ENCODE data around the gene COX7B. TPM values are rescaled to one million over a fixed set of nuclear protein-coding genes. Genes with fewer than 3 reads are reported as not detected.
"Not testable (repeated sequence)": the region's sequence is repeated elsewhere in the genome, so short reads cannot be mapped to it uniquely, and the experiment has no call there.

COX7B gene
- polyA plus RNA-seq (2012; ENCODE audit: missing spikeins): 757 TPM

DNA sequence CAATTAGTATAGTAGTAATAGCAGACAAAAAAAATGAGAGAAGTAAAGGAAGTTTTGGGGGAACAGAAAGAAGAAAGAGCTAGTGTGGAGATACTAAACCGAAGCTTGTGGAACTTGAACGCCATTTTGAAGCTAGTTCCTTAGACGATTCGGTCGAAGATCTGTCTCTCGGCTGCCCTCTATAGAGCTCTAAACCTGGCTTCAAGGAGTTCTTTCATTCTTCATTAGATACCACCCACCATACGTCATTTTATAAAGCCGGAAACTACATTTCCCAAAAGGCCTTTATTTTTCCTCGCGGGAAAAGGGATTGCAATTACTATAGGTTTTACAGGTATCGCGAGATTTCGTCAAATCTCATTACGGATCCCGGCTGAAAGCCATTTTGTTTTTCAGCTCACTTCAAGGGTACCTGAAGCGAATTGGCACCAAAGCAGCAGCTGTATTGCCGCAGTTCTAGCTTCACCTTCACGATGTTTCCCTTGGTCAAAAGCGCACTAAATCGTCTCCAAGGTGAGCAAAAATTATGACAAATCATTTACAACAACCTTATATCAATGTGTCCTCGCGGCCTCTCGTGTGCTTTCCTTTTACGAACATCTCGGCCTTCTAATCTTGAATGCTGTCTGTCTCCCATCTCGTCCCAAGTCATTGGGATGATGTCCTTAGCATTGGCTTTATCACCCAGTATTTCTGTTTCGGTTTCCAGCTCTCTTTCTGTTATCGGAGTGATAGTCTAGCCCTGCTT is at the start of gene COX7B:
TSS of gene COX7B (plus strand) at position 388 of the 748 bp plus-strand sequence. CDS start at position 474, 86 bp downstream.
- TF ChIP-seq TAF1 (IDR thresholded peaks at IDR 0.05; ENCODE audit: borderline replicate concordance, low read depth, low read length) (peak; percentile 84; the same call in 1 of the 2 replicates), POLR2A (IDR thresholded peaks at IDR 0.05; ENCODE audit: low read depth, low read length) (peak; percentile 69), POLR2AphosphoS5 (IDR thresholded peaks at IDR 0.05; ENCODE audit: low read depth, low read length) (peak; percentile 78)
- peak; percentile 19 for DNase-seq (ENCODE audit: insufficient read length)
- FAIRE-seq: peak; percentile 80

- TF ChIP-seq POLR2AphosphoS5 (IDR thresholded peaks at IDR 0.05; ENCODE audit: low read depth, low read length) (no peak), TAF1 (IDR thresholded peaks at IDR 0.05; ENCODE audit: borderline replicate concordance, low read depth, low read length) (no peak), POLR2A (IDR thresholded peaks at IDR 0.05; ENCODE audit: low read depth, low read length) (no peak)
- FAIRE-seq (no peak), DNase-seq (ENCODE audit: insufficient read length) (no peak)
These were observed 23.9 kb upstream of the COX7B start for GRCh38 chrX:77875372-77875771.

DNA sequence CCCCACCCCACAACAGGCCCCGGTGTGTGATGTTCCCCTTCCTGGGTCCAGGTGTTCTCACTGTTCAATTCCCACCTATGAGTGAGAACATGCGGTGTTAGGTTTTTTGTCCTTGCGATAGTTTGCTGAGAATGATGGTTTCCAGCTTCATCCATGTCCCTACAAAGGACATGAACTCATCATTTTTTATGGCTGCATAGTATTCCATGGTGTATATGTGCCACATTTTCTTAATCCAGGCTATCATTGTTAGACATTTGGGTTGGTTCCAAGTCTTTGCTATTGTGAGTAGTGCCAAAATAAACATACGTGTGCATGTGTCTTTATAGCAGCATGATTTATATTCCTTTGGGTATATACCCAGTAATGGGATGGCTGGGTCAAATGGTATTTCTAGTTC is 17.9 kb upstream of the COX7B start:
- not testable (repeated sequence) for DNase-seq (ENCODE audit: insufficient read length); FAIRE-seq

GRCh38 chrX:77892887-77893286 is 6.4 kb upstream of the COX7B start:
- no peak for DNase-seq (ENCODE audit: insufficient read length)
- TF ChIP-seq TAF1 (IDR thresholded peaks at IDR 0.05; ENCODE audit: borderline replicate concordance, low read depth, low read length) (no peak), POLR2A (IDR thresholded peaks at IDR 0.05; ENCODE audit: low read depth, low read length) (no peak), POLR2AphosphoS5 (IDR thresholded peaks at IDR 0.05; ENCODE audit: low read depth, low read length) (no peak)
- FAIRE-seq: no peak

DNA sequence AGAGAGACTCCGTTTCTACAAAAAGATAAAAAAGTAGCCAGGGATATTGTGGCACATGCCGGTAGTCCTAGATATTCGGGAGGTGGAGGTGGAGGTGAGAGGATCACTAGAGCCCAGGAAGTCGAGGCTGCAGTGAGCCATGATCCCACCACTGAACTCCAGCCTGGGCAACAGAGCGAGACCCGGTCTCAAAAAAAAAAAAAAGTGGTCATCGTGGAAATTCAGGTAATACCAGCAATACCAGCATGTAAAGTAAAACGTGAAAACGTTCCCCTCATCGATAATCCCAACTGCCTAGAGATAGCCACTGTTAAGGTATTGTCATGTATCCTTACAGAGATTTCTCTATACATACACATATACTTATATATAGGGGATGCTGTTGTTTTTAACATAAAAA is 5.6 kb upstream of the COX7B start:
- FAIRE-seq: no peak
- TF ChIP-seq POLR2A (IDR thresholded peaks at IDR 0.05; ENCODE audit: low read depth, low read length): no peak
- no peak for TF ChIP-seq POLR2AphosphoS5 (IDR thresholded peaks at IDR 0.05; ENCODE audit: low read depth, low read length)
- no peak for TF ChIP-seq TAF1 (IDR thresholded peaks at IDR 0.05; ENCODE audit: borderline replicate concordance, low read depth, low read length)
- no peak for DNase-seq (ENCODE audit: insufficient read length)

DNA sequence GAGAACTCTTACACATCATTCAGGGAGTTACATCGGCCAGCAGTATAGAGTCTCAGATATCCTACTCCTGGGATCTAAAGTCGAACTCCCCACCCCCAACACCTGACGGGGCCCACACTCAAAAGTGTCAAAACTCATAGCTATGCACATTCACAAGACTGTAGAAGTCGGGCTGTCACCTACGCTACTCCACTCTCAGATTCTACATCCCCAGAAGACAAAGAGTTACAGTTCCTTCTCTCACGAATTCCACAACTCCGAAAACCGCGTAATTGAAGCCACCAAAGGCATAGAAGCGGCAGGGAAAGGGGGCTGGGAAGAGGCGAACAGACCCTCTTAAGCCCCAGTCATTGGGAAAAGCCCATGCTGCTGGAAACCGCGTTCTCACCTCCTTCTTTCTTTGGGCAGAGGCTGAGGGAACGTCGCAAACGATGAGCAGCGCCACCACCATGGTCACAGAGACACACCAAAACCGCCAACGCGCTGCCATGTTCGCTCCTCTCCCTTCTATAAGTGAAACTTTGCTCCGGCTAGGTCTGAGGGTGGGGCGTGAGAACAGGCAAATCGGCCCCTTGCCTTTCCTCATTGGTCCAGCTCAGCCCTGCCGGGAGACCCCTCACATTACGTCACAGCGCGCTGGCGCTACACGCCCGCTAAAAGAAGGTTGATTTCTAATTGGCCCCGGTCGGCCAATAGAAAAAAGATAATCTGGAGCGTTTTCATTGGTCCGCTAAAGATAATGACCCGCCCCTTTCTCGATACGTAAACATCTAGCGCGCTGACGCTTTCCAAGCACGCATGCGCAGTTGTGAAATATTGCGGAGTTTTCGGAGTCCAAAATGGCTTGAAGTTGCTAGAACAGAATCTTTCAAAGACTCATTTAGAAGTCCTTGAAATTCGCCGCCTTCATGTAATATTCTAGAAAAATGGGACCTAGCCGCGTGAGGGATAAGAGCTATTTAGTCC is 4.1 kb upstream of the COX7B start, which contains the start of gene MAGT1:
TSS of gene MAGT1 (minus strand) at position 515 of the 966 bp plus-strand sequence. CDS start at position 490, 25 bp downstream.
- peak; percentile 45 for DNase-seq (ENCODE audit: insufficient read length)
- peak; percentile 87 for FAIRE-seq
- TF ChIP-seq POLR2AphosphoS5 (IDR thresholded peaks at IDR 0.05; ENCODE audit: low read depth, low read length): peak; percentile 94
- peak; percentile 96 for TF ChIP-seq TAF1 (IDR thresholded peaks at IDR 0.05; ENCODE audit: borderline replicate concordance, low read depth, low read length)
- TF ChIP-seq POLR2A (IDR thresholded peaks at IDR 0.05; ENCODE audit: low read depth, low read length): peak; percentile 92

GRCh38 chrX:77900688-77901087 is 1.4 kb downstream of the COX7B start:
- no peak for DNase-seq (ENCODE audit: insufficient read length)
- TF ChIP-seq TAF1 (IDR thresholded peaks at IDR 0.05; ENCODE audit: borderline replicate concordance, low read depth, low read length) (no peak), POLR2AphosphoS5 (IDR thresholded peaks at IDR 0.05; ENCODE audit: low read depth, low read length) (no peak)
- no peak for FAIRE-seq

DNA sequence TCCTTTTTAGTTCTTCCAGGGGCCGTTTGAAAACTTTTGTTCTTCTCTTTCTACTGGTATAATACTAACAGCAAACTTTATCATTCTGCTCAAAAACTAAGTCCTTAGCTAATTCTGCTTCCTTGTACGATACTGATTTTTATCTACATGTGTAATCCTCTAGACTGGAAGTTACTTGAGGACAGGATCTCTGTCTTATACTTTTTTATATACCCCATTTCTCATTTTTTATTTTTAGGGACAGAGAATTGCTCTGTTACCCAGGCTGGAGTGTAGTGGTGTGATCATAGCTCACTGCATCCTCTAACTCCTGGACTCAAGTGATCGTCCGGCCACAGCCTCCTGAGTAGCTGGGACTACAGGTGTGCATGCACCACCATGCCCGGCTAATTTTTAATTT is 2.2 kb downstream of the COX7B start:
- FAIRE-seq (no peak), DNase-seq (ENCODE audit: insufficient read length) (no peak)
- no peak for TF ChIP-seq TAF1 (IDR thresholded peaks at IDR 0.05; ENCODE audit: borderline replicate concordance, low read depth, low read length)
- TF ChIP-seq POLR2AphosphoS5 (IDR thresholded peaks at IDR 0.05; ENCODE audit: low read depth, low read length): no peak
- TF ChIP-seq POLR2A (IDR thresholded peaks at IDR 0.05; ENCODE audit: low read depth, low read length): no peak

GRCh38 chrX:77910108-77910840 is 11.0 kb downstream of the COX7B start, which contains the start of gene ATP7A:
Gene ATP7A, plus strand, starts transcription at chrX:77910693. Its CDS starts 60,949 bp downstream, at chrX:77971642.
- FAIRE-seq: peak; percentile 98
- 0 out of 2 replicates have a peak, but pooled peaks have one; percentile 26 for TF ChIP-seq POLR2A (IDR thresholded peaks at IDR 0.05; ENCODE audit: low read depth, low read length)
- peak; percentile 43; the same call in 1 of the 2 replicates for TF ChIP-seq POLR2AphosphoS5 (IDR thresholded peaks at IDR 0.05; ENCODE audit: low read depth, low read length)
- TF ChIP-seq TAF1 (IDR thresholded peaks at IDR 0.05; ENCODE audit: borderline replicate concordance, low read depth, low read length): no peak; the same call in 1 of the 2 replicates
- DNase-seq (ENCODE audit: insufficient read length): peak; percentile 73

- DNase-seq (ENCODE audit: insufficient read length) (no peak), FAIRE-seq (peak; percentile 40)
- TF ChIP-seq POLR2AphosphoS5 (IDR thresholded peaks at IDR 0.05; ENCODE audit: low read depth, low read length) (no peak), TAF1 (IDR thresholded peaks at IDR 0.05; ENCODE audit: borderline replicate concordance, low read depth, low read length) (no peak), POLR2A (IDR thresholded peaks at IDR 0.05; ENCODE audit: low read depth, low read length) (no peak)
These were observed 18.1 kb downstream of the COX7B start for GRCh38 chrX:77917294-77917933.

Measured in GM12892 (cell line).